Prostate gland (tissue), 2 donors: Measurements from ENCODE around the gene MAPKAP1.

Source experiments
- CTCF ChIP-seq, 4 experiments: fragments of 200-600 bp in 2 of 4; fragments of 450-650 bp in 2 of 4; sonication (generic) in 2 of 4; IDR thresholded peaks; 1 replicate in 3 of 4; 2 replicates in 1 of 4; pipeline ENCODE4 v1.5.1; 2016 to 2019; ENCODE audit warnings: antibody characterized with exemption in 4 of 4, mild to moderate bottlenecking in 2 of 4, moderate library complexity in 2 of 4
- POLR2A ChIP-seq: fragments of 450-650 bp; IDR thresholded peaks from one replicate; pipeline ENCODE4 v1.6.1; 2016; ENCODE audit warnings: antibody characterized with exemption, mild to moderate bottlenecking

- TF ChIP-seq CTCF (IDR thresholded peaks at IDR 0.05): no peak
- no peak for TF ChIP-seq POLR2A
Observed at GRCh38 chr9:125681657-125682056, 25.4 kb downstream of the MAPKAP1 start.
